ENCODE measurements around the gene JAK1.

Gene JAK1

DNA sequence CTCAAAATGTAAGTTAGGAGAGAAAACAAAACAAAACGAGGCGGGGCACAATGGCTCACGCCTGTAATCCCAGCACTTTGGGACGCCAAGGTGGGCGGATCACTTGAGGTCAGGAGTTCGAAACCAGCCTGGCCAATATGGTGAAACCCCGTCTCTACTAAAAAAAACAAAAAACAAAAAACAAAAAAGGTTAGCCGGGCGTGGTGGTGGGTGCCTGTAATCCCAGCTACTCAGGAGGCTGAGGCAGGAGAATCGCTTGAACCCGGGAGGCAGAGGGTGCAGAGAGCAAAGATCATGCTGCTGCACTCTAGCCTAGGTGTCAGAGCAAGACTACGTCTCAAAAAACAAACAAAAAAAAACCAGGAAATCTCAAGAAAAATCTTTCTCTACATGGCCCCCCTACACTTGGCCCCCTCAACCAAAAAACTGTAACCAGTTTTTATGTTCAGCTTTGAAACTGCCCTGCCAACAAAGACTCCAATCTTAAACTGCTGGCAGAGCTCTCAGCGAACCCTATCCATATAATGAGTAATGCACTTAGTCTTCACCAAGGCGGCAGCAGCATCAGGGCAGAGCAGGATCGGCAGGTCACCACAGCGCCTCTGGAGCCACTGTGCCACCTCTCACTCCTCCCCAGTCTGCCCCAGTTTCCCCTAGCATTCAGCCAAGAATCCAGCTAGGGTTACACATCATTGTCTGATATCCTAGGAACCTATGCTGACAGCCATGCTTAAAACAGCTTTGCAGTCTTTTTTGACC is 71.7 kb downstream of the JAK1 start:
- TF ChIP-seq, protein P1, sequence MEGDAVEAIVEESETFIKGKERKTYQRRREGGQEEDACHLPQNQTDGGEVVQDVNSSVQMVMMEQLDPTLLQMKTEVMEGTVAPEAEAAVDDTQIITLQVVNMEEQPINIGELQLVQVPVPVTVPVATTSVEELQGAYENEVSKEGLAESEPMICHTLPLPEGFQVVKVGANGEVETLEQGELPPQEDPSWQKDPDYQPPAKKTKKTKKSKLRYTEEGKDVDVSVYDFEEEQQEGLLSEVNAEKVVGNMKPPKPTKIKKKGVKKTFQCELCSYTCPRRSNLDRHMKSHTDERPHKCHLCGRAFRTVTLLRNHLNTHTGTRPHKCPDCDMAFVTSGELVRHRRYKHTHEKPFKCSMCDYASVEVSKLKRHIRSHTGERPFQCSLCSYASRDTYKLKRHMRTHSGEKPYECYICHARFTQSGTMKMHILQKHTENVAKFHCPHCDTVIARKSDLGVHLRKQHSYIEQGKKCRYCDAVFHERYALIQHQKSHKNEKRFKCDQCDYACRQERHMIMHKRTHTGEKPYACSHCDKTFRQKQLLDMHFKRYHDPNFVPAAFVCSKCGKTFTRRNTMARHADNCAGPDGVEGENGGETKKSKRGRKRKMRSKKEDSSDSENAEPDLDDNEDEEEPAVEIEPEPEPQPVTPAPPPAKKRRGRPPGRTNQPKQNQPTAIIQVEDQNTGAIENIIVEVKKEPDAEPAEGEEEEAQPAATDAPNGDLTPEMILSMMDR (IDR thresholded peaks at IDR 0.05; ENCODE audit: low read depth, low read length) = no peak
- Histone ChIP-seq H3K36me3 (no peaks in the 10 kb centered on the region), H3K27ac (no peak overlapping the region), H3K4me3 (ENCODE audit: low read depth, low read length) (no peak overlapping the region), H3K27me3 (ENCODE audit: insufficient read depth, low read depth, severe bottlenecking) (no peaks in the 10 kb centered on the region), H3K9me3 (ENCODE audit: severe bottlenecking) (no peaks in the 10 kb centered on the region)
- no peak for DNase-seq

DNA sequence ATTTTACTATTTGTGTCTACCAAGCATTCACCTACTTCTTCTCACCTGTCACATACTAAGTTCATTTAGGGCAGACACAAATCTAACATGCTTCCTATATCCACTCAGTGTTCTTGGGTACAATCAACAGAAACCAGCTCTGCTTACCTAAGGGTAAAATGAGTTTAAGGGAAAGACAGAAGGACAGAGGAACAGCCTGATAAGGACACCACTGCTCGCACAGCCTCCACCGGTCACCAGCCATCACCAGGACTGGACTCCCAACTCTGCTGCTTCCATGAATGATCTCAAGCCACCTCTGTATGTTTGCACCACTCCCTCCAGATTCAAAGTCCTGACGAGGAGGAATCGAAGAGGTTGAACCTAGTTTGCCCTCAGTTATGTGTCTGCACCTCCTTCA is 72.4 kb downstream of the JAK1 start:
- Histone ChIP-seq H3K9me3 (ENCODE audit: severe bottlenecking) (no peaks in the 10 kb centered on the region), H3K4me3 (ENCODE audit: low read depth, low read length) (no peak overlapping the region), H3K36me3 (no peaks in the 10 kb centered on the region), H3K27me3 (ENCODE audit: insufficient read depth, low read depth, severe bottlenecking) (no peaks in the 10 kb centered on the region), H3K27ac (no peak overlapping the region)
- no peak for DNase-seq
- TF ChIP-seq, protein P1 (IDR thresholded peaks at IDR 0.05; ENCODE audit: low read depth, low read length) = no peak

DNA sequence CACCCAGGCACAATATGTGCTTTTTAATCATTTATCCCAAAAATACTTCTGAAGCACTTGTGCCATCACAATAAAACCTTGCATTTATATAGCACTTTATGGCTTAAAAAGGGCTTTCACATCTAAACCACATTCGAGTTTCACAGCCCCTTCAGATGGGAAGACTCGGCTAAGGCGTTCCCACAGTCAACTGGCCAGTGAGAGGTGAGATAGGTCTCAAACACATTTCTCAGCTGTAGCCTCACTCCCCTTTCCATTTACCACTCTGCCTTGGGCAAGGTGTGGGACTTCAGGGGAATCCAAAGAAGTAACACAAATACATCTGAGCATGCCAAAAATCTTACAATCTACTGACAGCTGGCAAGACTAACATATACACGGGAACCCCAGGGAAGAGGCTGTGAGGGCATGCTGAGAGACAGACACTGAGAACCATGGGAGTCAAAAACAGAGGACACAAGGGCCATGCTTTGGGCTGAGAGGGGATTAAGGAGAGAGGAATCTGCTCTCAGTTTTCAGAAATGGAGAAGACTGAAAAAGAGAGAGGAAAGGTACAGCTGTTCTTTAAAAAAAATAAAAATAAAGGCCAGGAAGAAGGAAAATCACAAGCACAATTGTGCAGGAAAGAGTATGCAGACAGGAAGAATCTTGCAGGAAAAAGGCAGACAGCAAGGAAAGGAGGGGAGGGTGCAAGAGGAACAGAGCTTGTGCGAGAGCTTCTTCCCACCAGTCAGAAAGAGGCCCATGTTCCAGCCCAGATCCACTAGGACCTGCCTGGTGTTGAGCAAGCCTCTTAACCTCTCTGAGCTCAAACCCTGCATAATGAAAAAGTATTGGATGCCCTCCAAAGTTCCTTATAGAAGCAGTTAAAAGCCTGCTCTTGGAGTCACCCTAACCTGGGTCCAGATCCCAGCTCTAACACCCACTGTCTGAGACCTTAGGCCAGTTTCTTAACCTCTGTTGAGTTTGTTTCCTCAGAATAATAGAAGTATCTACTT is 73.5 kb downstream of the JAK1 start:
- TF ChIP-seq, protein P1 (IDR thresholded peaks at IDR 0.05; ENCODE audit: low read depth, low read length) = no peak
- Histone ChIP-seq H3K9me3 (ENCODE audit: severe bottlenecking) (no peaks in the 10 kb centered on the region), H3K27ac (no peak overlapping the region), H3K27me3 (ENCODE audit: insufficient read depth, low read depth, severe bottlenecking) (no peaks in the 10 kb centered on the region), H3K4me3 (ENCODE audit: low read depth, low read length) (no peak overlapping the region), H3K36me3 (no peaks in the 10 kb centered on the region)
- no peak for DNase-seq

DNA sequence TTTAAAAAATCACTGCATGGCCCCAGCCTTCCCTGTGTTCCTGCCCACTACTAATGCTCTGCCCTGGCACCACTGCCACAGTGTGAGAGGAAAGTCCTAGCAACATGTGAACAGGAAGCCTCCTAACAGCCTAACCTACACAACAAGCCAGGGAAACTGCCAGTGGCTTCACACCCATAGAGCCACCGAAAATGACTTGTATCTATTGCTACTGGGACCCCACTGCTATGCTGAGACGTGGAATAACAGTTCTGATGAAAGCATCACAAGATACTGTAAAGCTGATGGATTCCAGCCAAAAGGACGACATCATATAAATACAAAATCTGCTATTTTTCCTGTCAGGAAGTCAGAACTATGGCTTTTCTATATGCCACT is 74.9 kb downstream of the JAK1 start:
- Histone ChIP-seq H3K27ac (no peak overlapping the region), H3K4me3 (ENCODE audit: low read depth, low read length) (no peak overlapping the region), H3K36me3 (no peaks in the 10 kb centered on the region), H3K27me3 (ENCODE audit: insufficient read depth, low read depth, severe bottlenecking) (no peaks in the 10 kb centered on the region), H3K9me3 (ENCODE audit: severe bottlenecking) (no peaks in the 10 kb centered on the region)
- TF ChIP-seq, protein P1 (IDR thresholded peaks at IDR 0.05; ENCODE audit: low read depth, low read length) = no peak
- no peak for DNase-seq

DNA sequence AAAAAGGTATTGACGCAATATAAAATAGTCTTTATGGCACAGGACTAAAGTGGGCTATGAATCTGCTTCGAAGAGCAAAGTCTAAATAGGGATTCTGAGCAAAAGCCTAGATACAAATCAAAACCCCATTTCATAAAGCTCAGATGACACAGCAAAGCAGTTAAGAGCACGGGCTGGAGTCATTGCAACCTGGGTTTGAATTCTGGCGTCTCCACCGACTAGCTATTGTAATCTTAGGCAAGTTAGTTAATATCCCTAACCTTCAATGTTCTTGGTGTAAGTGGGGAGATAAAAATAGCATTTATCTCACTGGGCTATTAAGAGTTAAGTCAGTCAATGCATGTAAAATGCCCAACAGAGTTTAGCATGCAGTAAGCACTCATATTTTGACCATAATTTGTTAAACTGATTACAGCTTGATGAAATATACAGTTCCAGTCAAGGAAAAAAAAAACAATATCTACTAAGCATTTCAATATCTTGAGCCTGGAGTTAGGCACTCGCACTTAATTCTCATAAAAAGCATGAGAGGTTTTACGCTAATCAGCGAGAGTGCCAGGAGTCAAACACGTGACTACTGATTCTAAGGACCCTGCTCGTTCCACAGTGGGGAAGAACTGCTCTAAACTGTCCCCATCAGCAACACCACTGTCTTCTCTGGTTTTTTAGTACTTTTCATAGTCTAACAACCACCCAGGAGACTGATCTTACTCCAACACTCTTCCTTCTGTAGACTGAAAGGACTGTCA is 75.5 kb downstream of the JAK1 start:
- TF ChIP-seq, protein P1 (IDR thresholded peaks at IDR 0.05; ENCODE audit: low read depth, low read length) = no peak
- DNase-seq = peak; percentile 10
- H3K27me3 ChIP-seq (ENCODE audit: insufficient read depth, low read depth, severe bottlenecking) = no peaks in the 10 kb centered on the region
- H3K36me3 ChIP-seq = no peaks in the 10 kb centered on the region
- no peaks in the 10 kb centered on the region for H3K9me3 ChIP-seq (ENCODE audit: severe bottlenecking)
- H3K27ac ChIP-seq = no peak overlapping the region
- H3K4me3 ChIP-seq (ENCODE audit: low read depth, low read length) = no peak overlapping the region

All from WERI-Rb-1 (cell line).